SK-N-SH (cell line): Measurements from ENCODE around the gene CEP95.

Experiments used
- CHD2 ChIP-seq: fragments of 150-350 bp; IDR thresholded peaks from 2 replicates; pipeline ENCODE4 v1.6.1; 2018; ENCODE audit warnings: low read length; ENCODE audit not compliant: partially characterized antibody
- CTCF ChIP-seq: fragments of 200-600 bp; sonication (generic); IDR thresholded peaks from 2 replicates; pipeline ENCODE4 v1.6.1; 2017; ENCODE audit warnings: antibody characterized with exemption, mild to moderate bottlenecking, moderate library complexity
- GABPA ChIP-seq: IDR thresholded peaks from 2 replicates; pipeline ENCODE4 v1.4.0; 2012; ENCODE audit warnings: low read depth, mild to moderate bottlenecking
- JUND ChIP-seq: IDR thresholded peaks from 2 replicates; pipeline ENCODE4 v1.4.0; 2012
- MAX ChIP-seq: IDR thresholded peaks from 2 replicates; pipeline ENCODE4 v1.4.0; 2012; ENCODE audit warnings: low read depth
- PBX3 ChIP-seq: IDR thresholded peaks from 2 replicates; pipeline ENCODE4; 2012
- POLR2AphosphoS5 ChIP-seq: IDR thresholded peaks from 2 replicates; pipeline ENCODE4 v1.6.1; 2012; ENCODE audit warnings: low read depth, low read length
- RCOR1 ChIP-seq: fragments of 150-350 bp; IDR thresholded peaks from 2 replicates; pipeline ENCODE4 v1.6.1; 2017; ENCODE audit warnings: antibody characterized with exemption, low read length
- RFX5 ChIP-seq: IDR thresholded peaks from 2 replicates; pipeline ENCODE4 v1.6.1; 2012; ENCODE audit warnings: mild to moderate bottlenecking, improper control_type of control experiment, low read length

GRCh38 chr17:64535357-64535756 is 28.6 kb downstream of the CEP95 start:
- TF ChIP-seq PBX3 (no peak), CTCF (no peak), RCOR1 (no peak), RFX5 (no peak), POLR2AphosphoS5 (no peak; the same call in 1 of the 2 replicates), GABPA (no peak), CHD2 (no peak), MAX (no peak), JUND (no peak)
